IPS DF 4.7 (cell line): ENCODE measurements around the gene LDLRAD3.
"Not testable (repeated sequence)": the region's sequence is repeated elsewhere in the genome, so short reads cannot be mapped to it uniquely, and the experiment has no call there.

ENCODE experiments used
- DNase-seq: peaks from one replicate; pipeline ENCODE4 v3.0.0-alpha.2; 2013; ENCODE audit warnings: low spot score; ENCODE audit errors: extremely low read depth

Gene LDLRAD3

DNA sequence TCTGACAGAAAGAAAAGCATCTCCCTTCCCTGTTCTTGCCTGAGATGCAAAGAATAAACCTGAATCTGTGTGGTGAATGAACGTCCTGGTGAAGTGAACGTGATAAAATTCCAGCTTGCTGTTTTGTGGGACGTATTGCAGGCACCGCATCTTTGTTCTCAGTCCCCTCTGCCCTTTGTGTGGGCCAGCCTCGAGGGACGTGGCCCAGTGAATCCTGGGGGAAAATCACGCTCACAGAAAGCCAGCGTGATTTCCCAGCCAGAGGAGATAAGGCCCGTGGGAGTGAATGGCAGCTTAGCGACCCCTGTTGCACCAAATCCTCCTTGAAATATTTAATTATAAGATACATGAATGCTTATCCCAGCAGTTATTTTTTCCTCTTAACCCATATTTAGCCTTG is 216.2 kb downstream of the LDLRAD3 start:
- DNase-seq, result no peak

DNA sequence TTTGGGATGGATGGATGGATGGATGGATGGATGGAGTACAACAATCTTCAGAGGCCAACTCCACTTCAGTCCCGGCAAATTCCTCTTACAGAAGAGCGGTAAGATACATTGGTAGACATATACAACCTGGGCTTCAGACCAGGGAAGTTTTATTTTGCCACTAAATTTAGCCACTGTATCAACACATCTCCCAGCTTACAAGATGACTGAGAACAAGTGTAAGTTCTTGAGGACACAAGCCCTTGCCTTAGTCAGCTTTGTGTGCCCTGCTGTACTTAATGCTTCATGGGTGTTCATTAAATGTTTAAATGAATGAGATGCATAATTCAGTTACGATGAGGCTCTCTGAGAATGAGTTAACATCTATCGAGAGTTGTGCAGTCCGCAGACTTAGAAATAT is 217.7 kb downstream of the LDLRAD3 start:
- no peak for DNase-seq

DNA sequence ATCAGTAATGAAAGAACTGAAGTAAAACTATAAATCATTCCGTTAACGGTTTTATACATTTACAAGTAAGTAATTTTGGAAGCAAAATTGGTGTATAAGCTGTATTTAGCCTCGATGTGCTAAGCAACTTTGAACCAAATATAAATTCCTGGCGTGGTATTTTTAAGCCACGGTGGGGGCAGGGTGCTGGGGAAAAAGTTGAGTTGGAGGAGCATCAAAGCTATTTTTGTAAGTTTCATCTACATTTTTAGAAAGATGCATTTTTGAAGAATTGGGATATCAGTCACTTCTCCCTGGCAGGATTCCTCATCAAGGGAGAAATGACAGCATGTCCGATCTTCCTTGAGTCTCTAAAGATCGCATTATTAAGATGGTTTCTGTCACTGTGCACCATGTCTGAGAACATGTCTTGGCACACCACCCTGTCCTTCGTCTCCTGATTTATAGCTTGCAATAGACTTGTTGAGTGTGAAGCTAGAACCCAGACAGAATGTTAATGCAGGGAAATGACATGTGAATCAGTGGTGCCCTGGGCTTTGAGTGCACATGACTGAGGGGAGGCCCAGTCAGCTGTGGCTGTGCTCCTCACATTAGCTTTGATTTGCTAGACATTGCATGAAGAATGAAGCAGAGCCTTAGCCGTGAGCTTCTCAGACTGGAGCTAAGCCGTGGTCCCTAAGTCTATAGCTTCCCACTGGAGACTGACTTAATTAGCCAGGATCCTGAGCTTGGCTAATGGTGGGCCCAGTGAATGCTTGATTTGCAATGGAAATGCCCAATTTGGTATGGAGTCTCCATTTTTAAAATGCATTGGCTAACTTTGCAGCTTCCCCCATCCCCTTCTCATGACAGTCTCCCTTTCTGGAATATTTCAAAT is 218.4 kb downstream of the LDLRAD3 start:
- no peak for DNase-seq

DNA sequence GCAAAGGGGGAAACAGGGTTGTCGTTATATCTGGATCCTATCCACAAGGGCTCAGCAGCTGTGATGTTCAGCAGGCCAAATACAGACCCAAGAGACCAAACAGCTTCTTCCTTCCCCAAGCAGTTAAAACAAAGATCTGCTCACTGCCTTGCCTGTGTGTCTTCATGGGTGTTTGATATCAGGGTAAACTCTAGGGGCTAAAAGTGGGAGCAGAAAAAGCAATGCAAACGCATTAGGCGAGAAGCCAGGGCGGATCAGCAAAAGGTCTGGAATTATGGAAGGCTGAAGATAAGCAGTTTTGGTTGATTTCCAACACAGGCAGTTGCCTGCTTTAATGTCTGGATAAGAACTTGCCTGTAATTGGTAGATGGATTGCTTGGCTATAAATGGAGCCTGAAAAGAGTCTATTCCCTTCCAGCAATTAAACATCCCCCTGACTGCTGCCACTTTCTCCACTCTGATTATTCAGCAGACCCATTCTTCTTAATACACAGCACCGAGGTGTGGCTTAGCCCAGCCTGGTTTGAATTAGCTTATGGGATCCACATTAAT is 219.1 kb downstream of the LDLRAD3 start:
- DNase-seq, result no peak

DNA sequence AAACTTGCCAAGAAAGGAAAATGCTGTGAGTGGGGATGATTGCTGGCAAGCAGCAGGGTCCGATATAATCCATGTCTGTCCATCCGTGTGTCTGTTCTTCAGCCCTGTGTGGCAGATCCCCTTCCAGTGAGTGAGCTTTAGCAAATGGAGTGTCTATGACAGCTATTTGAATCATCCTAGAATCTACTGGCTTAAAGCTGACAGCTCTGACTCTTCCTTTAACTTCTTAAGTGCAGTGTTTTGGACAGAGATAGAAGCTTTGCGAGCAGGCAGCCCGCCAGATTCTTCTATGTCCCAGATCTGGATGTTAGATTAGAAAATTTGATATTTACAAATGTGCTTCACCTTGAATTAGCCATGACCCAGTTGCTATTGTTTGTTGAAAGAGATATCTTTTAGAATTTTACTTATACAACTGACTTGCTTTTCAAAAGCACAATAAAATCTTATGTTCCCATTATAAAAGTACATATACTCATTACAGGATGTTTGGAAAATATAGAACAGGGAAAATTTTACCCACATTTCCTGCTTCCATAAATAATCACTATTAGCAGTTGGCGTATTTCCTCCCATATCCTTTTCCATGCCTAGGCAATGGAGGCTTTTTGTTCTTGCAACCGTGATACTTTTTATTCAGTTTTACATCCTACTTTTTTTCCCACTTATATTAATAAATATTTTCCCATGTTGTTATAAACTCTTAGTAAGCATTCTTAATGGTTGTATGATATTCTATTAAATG is 220.8 kb downstream of the LDLRAD3 start:
- DNase-seq, result no peak

DNA sequence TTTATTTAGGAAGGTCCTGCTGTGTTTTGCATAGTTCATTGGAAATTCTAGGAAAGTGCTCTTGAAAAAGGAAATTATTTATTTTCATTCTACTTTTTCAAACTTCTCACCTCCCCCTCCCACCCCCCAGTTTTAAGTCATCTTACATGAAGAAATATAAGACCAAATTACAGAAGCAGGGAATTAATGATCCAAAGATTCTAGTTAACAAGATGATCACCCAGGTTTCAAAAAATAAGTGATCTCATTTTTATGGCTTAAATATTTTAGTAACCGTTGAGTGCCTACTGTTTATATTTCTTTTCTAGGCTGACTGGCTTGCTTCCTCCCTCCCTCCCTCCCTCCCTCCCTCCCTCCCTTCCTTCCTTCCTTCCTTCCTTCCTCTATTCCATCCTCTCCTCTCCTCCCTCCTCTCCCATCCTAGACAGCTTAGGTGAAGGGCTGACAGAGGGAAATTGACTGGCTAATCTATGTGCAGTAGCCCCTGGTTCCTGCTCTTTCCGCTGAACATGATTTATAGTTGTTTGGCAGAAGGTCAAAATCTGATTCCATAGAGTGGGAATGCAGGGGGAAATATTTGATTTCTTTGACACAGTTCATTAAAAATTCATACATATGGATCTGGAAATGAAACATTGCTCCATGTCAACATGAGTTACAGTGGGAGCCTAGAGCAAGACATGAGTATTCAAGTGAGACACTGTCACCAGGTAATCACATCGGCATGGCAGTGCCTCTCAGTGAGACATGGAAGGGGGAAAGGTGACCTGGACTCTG is 221.9 kb downstream of the LDLRAD3 start:
- no peak for DNase-seq

DNA sequence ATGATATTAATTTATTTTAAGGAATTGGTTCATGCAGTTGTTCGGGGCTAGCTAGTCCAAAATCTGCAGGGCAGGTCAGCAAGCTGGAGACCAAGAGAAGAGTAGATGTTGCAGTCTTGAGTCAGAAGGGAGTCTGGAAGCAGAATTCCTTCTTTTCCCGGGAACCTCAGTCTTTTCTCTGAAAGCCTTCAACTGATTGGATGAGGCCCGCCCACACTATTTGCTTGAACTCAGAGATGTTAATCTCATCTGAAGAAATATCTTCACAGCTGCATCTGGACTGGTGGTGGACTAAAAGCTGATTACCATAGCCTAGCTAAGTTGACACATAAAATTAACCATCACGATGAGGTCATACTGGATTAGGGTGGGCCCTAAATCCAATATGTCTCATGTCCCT is 223.2 kb downstream of the LDLRAD3 start:
- DNase-seq, result no peak

DNA sequence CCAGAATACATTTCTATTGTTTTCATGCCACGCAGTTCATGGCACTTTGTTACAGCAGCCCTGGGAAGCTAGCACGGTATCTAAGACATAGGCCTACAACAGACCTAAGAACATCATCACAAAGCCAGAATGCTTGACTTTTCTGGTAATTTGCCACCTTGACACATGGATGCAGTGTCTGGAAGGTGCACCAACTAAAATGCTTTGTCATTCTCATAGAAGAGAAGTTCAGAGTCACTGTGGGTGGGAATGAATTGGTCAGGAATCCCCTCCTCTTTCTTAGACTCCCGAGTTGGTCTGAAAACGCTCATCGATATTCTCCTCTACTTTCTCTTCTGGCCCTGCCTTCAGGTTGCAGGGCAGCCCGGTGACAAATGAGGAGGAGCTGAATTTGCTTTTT is 223.9 kb downstream of the LDLRAD3 start:
- no peak for DNase-seq

DNA sequence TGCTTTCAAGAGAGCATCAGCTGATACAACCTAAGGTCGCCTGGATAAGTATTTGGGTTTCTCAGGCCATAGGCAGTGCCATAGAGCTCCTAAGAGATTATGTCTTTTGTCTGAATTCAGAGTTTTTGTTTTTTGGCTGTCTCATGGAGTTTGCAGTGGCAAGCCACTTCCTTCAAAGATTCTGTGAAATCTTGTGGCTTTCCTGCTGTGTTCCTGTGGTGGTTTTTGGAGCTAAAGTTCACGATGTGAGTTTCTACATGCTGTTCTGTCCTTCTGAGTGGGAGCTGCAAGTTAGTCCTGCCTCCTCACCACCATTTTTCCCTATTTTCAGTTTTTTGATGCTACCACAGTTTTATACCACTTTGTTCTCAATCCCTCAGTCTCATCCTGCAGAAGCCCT is 234.0 kb downstream of the LDLRAD3 start:
- DNase-seq, result no peak

DNA sequence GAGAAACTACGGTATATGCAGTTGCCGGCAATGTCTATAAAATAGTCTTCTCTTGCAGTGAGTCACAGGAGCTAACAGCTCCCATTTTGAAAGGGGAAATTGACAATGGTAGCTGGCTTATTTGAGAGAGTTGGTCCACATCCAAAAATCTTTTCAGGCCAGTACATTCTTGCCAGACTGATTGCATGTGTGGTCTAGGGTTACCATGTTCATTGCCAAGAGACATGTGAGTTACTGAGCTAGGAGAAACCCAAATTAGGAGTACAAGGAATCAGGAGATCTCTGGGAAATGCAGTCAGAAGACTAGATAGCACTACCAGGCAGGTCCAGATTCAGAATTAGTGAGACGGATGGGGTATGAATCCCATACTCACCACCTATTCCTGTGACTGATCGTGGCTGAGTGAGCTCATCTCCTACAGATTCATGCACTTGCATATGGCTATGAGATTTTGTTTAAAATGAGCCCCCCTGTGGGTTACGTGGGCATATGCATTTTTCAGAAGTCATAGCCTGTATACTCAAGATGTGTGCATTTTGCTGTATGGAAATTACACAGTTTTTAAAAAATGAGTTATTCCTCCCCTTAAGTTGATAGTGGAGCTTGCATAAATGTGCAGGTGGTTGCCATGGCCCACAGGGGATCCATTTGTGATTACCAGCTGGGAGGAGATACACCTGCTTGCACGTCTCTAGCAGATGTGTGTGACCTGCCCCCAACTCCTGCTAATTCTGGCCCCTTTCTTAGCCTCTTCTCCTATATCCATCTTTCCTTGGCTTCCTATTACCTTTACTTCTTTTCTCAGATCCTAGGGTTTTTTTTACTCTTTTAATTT is 242.7 kb downstream of the LDLRAD3 start:
- DNase-seq, result no peak

DNA sequence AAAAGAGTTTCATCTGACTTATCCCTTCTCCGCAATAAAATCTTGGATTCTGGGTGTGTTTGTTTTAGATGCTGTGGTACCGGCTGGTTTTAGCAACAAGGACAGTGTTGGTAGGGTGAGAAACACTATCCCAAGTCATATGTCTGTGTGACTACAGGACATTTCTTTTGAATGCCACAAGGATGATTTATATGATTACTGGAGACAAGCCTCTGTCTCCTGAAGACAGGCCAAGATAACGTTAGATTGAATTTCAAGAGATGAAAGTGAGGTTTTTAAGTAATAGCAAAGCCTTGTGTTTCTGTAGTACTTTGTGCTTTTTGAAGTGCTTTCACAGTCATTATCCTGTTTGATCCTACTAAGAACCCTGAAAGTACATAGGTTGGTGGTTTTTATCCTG is 243.8 kb downstream of the LDLRAD3 start:
- no peak for DNase-seq

DNA sequence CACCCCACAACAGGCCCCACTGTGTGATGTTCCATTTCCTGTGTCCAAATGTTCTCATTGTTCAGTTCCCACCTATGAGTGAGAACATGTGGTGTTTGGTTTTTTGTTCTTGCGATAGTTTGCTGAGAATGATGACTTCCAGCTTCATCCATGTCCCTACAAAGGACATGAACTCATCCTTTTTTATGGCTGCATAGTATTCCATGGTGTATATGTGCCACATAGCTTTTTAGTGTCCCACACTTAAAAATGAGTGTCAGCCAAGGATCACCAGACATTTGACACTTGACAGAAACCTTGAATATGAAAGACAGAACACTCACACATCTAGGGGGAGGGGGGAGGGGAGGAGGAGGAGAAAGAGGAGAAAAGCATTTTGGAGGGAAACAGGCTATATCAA is 245.9 kb downstream of the LDLRAD3 start:
- not testable (repeated sequence) for DNase-seq

DNA sequence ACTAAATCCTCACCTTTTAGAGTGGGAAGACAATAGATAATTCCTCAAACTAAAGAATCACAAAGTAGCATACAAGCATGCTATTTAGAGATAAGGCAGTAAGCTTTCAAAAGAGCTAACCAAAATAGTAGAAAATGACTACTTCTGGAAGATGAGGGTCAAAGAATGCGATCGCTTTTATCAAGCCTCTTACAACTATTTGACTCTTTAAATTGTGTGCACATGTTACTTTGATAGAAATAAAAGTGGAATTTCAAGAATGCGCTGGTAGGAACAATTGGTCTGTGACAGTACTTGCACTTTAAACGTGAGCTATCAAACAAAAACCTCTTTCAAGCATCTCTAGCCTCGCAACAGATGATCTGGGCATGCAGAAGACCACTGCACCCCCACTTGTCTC is 248.1 kb downstream of the LDLRAD3 start:
- DNase-seq, result no peak

DNA sequence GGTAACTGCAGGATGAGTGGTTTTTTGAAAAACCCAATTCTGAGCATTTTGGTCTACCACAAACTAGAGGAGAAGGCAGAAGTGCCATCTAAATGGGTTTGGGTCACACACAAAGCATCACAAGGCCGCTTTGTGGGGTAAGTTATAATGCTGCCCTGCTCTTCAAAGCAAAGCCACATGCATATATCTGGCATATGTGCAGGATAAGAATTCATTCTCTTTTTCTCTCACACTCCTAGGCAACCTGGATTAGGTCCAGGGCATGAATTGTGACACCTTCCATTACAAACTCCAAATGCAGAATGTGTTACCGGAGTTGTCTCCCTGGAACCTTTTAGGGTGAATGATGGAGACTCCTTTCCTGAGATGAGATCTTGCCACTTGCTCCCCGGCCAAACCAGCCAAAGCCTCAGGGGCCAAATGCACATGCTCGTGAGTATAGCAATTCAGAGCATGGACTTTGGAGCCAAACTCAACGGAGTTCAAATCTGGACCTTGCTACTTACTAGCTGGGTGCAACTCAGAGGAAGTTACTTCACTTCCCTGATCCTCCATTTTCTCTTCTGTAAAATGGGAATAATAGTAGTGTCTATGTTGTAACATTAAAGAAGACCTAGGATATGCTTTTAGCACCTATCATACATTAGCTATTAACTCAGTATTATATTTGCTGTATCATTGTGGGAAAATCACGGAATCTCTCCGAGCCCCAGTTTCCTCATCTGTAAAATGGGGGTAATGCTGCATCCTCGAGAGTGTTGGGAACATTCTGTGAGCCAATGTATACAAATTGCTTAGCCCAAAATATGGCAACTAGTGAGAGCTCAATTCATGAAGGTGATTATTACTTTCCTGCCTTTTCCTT is 248.8 kb downstream of the LDLRAD3 start:
- no peak for DNase-seq

DNA sequence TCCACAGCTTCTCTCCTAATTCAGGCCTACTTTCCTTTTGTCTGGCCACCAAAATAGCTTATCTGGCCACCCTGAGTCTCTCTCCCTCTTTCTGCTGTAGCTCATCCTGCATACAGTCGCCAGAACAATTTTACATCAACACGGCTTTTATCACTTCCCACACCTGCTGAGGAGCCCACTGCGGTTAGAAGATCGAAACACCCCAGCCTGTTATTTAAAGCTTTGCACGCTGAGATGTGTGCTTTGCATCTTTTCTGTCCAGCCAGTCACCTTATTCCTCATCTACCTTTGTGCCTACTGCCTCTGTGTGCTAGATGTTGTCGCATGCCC is 249.4 kb downstream of the LDLRAD3 start:
- DNase-seq, result no peak

DNA sequence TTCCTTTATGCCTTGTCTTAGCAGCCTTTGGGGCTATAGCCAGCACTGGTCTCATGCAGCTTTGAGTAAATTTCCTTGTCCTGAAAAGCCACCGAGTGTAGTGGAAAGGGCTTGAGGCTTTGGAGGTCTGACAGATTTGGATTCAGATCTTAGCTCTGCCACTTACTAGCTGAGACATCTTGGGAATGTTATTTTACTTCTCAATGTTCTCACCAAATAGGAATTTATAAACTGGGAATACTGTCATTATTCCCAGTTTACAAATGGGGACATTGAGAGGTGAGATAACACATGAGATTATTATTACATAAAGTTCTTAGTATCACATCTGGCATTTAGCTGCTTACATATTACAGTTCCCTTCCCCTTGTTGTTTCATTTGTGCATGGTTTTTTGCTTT is 249.9 kb downstream of the LDLRAD3 start:
- no peak for DNase-seq

DNA sequence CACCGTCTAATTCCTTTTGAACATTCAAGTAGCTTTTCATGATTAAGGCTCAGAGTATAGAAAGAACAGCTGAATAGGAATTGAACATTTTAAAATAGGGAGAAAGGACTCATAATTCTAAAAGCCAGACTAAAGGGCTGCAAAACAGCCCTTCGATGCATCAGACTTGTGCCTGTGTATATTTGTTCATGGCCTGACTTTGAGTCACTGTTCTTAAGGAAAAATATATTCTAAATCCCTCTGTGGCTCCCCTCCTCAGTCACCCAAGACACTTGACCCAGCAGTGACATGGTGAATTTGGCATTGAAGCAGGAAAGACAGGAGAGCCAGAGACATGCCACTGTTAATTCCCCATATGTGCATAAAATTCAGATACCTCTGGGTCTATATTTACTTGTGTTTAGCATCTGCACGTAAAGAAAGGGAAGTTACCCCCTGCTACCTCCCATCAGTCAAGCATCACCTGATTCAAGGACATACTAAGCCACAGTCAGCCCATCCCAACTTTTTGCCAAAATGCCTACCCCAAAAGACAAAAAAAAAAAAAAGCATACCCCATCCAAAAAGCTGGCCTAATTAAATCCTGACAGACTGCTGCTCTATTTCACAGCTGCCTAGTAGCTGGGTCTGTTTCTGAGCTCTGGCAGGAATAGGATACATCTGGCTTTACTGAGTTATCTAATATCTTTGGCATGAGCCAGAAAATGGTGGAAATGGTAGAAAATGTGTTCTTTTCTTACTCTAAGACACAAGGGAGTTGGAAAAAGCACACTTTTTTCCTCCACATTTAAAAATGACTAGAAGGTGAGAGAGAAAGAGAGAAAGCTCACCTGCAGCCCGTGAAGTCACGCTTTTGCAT is 251.9 kb downstream of the LDLRAD3 start:
- DNase-seq, result no peak

DNA sequence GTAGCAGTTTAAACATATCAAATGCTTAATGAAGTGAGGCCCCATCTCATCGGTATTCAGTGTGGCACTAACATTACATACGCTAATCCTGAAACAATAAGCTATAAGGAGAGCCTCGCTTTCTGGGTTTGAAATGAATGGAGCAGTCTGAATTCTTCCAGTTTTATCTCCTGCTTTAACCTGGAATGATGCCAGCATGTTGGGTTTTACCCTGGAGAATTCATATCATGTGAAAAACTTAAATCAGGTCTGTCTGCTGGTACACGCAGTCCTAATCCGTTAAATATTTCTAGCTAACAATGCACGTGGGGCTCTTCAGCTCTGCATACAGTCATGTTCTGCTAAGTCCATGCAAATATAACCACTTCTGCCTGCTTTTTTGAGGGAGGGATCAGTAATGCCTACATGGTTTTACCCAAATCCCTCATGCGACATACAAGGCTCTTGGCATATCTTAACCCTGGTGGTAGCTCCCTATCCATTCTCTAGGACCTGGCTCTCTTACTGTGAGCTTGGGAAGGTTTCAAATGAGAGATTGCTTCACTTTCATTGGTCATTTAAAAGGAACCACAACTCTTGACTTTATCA is 252.6 kb downstream of the LDLRAD3 start:
- no peak for DNase-seq

DNA sequence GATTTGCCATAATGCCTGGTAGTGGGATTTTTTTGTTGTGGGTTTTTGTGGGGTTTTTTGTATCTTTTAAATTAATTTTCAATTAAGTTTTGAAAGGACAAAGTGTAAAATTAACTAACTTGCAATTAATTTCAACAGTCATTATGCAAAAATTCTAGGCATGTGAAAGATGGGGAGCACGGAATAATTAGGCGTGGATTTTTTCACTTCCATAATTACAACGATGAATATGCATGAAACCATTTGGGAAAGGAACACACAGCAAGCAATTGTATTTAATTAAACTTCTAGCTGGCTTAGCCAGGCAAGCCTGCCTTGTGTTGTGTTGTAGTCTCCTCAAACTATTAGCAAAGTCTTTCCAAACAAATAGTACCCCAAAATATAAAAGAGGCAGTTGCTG is 257.5 kb downstream of the LDLRAD3 start:
- no peak for DNase-seq
